GM06990 (cell line): ENCODE results near the gene ABHD11.

ENCODE experiments used
- DNase-seq: peaks from one replicate; pipeline ENCODE4 v3.0.0-alpha.2; 2011; ENCODE audit not compliant: insufficient read length; ENCODE audit errors: extremely low read depth
- H3K27me3 ChIP-seq: replicated peaks from 2 replicates; pipeline ENCODE4 v1.6.0; 2011; ENCODE audit warnings: low read length; ENCODE audit not compliant: control insufficient read depth, insufficient read depth
- H3K36me3 ChIP-seq: 2 replicates; pipeline ENCODE4 v1.5.1; 2011; ENCODE audit warnings: low read length; ENCODE audit not compliant: control insufficient read depth, insufficient read depth
- H3K4me3 ChIP-seq: replicated peaks from 2 replicates; pipeline ENCODE4 v1.5.1; 2011; ENCODE audit warnings: low read depth, mild to moderate bottlenecking, control low read depth, low read length
- CTCF ChIP-seq: IDR thresholded peaks from 2 replicates; pipeline ENCODE4 v1.5.1; 2011; ENCODE audit warnings: low read length, control low read depth, mild to moderate bottlenecking, inconsistent platforms; ENCODE audit not compliant: insufficient read depth, poor library complexity, severe bottlenecking

ABHD11 gene

GRCh38 chr7:73768641-73769480, 30.3 kb upstream of the ABHD11 start:
- peak; percentile 9 for DNase-seq
- H3K4me3 ChIP-seq, result no peak overlapping the region
- H3K27me3 ChIP-seq, result no peaks in the 10 kb centered on the region; the same call in 1 of the 2 replicates
- TF ChIP-seq CTCF, result no peak
- no peaks in the 10 kb centered on the region for H3K36me3 ChIP-seq

GRCh38 chr7:73766556-73767229, 28.1 kb upstream of the ABHD11 start:
- DNase-seq, result no peak
- no peak for TF ChIP-seq CTCF
- no peak overlapping the region for H3K4me3 ChIP-seq
- H3K27me3 ChIP-seq, result no peaks in the 10 kb centered on the region; the same call in 1 of the 2 replicates
- H3K36me3 ChIP-seq, result no peaks in the 10 kb centered on the region

GRCh38 chr7:73762659-73762999, 24.0 kb upstream of the ABHD11 start:
- no peak for TF ChIP-seq CTCF
- no peak overlapping the region for H3K4me3 ChIP-seq
- no peak for DNase-seq
- no peaks in the 10 kb centered on the region for H3K27me3 ChIP-seq
- H3K36me3 ChIP-seq, result no peaks in the 10 kb centered on the region

GRCh38 chr7:73761854-73762658, 23.5 kb upstream of the ABHD11 start:
- no peak for TF ChIP-seq CTCF
- DNase-seq, result no peak
- Histone ChIP-seq H3K27me3 (no peaks in the 10 kb centered on the region), H3K36me3 (no peaks in the 10 kb centered on the region), H3K4me3 (no peak overlapping the region)

GRCh38 chr7:73758581-73759138, 20.1 kb upstream of the ABHD11 start:
- Histone ChIP-seq H3K36me3 (no peaks in the 10 kb centered on the region), H3K27me3 (no peaks in the 10 kb centered on the region), H3K4me3 (no peak overlapping the region)
- DNase-seq, result no peak
- TF ChIP-seq CTCF, result no peak
